Stimulated activated CD8-positive, alpha-beta memory T cell treated with anti-CD3 and anti-CD28 coated beads, Interleukin-15, amount 100 ng/mL, for 48 hours (primary cell): ENCODE measurements around the gene CORO1A.
"Not testable (repeated sequence)": the region's sequence is repeated elsewhere in the genome, so short reads cannot be mapped to it uniquely, and the experiment has no call there.

Experiments used
- DNase-seq, 2 donors: peaks; one replicate each; pipeline ENCODE4 v3.0.0-alpha.2; 2020; ENCODE audit warnings: low read depth in 2 of 2

CORO1A gene

GRCh38 chr16:30183233-30184095 is at the start of gene CORO1A:
CORO1A (plus strand) TSS chr16:30183602; CDS start chr16:30185210, 1,608 bp downstream.
- DNase-seq, result peak; percentile 83 to 85

GRCh38 chr16:30136971-30137605 is 46.3 kb upstream of the CORO1A start:
- DNase-seq, result no peak

DNA sequence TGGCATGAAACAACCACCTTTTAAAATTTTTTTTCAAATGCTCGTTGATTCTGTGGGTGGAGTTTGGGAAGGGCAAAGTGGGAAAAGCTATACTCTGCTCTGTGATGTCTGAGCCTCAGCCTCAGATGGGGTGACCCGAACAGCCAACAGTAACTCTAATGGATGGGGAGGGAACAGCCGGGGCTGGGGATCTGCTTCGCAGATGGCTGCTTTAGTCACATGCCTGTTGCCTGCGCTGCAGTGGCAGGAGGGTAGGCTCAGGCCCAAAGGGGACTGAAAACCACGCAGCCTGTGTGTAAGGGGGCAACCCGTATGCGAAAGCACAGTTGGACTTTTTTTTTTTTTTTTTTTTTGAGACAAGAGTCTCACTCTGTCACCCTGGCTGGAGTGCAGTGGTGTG is 45.5 kb upstream of the CORO1A start:
- DNase-seq, result no peak

GRCh38 chr16:30139583-30140481 is 43.6 kb upstream of the CORO1A start:
- DNase-seq, result no peak

DNA sequence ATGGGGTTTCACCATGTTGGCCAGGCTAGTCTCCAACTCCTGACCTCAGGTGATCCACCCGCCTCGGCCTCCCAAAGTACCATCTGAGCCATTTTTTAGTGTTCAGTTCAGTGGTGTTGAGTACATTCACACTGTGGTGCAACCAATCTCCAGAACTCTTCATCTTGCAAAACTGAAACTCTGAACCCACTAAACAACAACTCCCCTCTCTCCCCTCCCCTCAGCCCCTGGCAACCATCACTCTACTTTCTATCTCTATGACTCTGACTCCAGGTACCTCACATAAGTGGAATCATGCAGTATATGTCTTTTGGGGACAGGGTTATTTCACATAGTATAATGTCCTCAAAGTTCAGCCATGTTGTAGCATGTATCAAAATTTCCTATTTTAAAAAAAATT is 41.7 kb upstream of the CORO1A start:
- DNase-seq, result no peak

DNA sequence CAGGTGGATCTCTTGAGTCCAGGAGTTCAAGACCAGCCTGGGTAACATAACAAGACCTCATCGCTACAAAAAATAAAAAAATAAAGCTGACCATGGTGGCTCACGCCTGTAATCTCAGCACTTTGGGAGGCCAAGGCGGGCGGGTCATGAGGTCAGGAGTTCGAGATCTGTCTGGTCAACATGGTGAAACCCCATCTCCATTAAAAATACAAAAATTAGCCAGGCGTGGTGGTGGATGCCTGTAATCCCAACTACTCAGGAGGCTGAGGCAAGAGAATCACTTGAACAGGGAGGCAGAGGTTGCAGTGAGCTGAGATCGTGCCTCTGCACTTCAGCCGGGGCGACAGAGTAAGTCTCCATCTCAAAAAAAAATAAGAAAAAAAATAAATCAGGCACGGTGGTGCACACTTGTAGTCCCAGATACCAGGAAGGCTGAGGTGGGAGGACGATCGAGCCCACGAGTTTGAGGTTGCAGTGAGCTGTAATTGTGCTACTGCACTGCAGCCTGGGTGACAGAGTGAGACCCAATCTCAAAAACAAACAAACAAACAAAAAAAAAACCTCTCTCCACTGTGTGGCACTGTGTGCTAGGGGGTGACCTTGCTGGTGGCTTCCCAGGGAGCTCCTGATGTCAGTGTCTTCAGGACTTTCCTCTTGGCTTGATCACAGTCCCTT is 40.6 kb upstream of the CORO1A start:
- DNase-seq, result no peak

DNA sequence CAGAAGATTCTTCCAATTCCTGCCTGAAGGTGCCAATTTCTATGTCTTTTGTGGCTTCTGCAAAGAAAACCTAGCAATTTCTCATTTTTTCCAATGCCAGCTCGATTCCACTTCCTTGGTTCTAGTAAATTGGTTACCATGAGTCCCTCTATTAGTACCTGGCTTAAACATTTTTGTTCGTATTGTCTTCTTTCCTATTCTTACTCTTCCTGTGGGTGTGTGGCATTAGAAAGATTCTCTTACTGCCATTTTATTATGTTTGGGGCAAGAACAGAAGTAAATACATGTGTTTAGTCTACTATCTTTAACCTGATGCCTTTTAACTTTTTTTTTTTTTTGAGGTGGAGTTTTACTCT is 40.1 kb upstream of the CORO1A start:
- no peak for DNase-seq

- no peak for DNase-seq
Observed at GRCh38 chr16:30144017-30144416, 39.4 kb upstream of the CORO1A start.

- DNase-seq, result no peak
Observed at GRCh38 chr16:30144917-30145316, 38.5 kb upstream of the CORO1A start.

DNA sequence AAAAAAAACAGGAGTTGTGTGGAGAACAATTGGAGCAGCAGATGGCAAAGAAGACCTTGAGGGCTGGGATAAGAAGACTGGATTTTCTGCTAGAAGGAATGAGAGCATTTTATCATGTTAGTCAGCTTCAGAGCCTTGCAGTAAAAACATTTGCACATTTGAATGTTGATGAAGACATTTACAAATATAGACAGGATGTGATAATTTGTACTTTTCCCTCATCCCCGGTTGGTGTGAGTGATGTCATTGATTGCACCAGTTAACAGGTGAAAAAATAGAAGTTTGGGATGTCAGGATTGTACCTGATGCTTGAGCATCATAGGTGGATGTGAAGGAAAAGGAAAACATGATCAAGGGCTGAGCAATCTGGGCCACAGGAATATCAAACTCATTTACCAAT is 37.7 kb upstream of the CORO1A start:
- no peak for DNase-seq

GRCh38 chr16:30147843-30148510 is 35.4 kb upstream of the CORO1A start:
- no peak for DNase-seq

DNA sequence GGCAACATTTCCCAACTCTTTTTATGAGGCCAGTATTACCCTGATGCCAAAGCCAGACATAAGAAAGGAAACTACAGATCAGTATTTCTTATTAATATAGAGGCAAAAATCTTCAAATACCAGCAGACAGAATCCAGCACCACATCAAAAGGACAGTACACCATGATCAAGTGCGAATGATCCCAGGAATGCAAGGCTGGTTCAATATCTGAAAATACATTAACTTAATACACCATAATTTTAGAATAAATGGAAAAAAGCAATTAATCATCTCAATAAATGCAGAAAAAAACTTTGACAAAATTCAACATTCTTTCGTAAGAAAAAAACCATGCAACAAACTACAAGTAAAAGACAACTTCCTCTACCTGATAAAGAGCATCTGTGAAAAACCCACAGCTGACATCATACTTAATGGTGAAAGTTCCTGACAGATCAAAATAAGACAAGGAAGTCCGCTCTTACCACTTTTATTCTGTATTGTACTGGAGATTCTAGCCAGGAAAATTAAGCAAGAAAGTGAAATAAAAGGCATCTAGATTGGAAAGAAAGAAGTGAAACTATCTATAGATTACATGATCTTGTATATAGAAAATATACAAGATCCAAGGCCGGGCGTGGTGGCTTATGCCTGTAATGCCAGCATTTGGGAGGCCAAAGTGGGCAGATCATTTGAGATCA is 34.0 kb upstream of the CORO1A start:
- no peak for DNase-seq

GRCh38 chr16:30151091-30151490 is 32.3 kb upstream of the CORO1A start:
- DNase-seq, result no peak

DNA sequence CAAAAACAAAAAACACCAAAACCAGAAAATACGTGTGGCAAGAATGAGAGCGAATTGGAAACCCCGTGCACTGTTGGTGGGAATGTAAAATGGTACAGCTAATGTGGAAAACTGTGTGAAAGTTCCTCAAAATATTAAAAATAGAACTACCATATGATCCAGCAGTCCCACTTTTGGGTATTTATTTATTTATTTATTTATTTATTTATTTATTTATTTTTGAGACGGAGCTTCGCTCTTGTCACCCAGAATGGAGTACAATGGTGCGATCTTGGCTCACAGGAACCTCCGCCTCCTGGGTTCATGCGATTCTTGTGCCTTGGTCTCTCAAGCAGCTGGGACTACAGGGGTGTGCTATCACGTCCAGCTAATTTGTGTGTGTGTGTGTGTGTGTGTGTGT is 30.9 kb upstream of the CORO1A start:
- no peak for DNase-seq

DNA sequence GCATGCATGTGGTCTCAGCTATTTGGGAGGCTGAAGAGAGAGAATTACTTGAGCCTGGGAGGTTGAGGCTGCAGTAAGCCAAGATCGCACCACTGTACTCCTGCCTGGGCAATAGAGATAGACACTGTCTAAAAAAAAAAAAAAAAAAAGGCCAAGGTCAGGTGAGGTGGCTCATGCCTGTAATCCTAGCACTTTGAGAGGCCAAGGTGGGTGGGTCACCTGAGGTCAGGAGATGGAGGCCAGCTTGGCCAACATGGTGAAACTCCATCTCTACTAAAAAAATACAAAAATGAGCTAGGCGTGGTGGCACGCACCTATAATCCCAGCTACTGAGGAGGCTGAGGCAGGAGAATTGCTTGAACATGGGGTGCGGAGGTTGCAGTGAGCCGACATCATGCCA is 28.2 kb upstream of the CORO1A start:
- DNase-seq, result no peak

- DNase-seq, result no peak
Observed at GRCh38 chr16:30157214-30157613, 26.2 kb upstream of the CORO1A start.

- no peak for DNase-seq
Observed at GRCh38 chr16:30163538-30163937, 19.9 kb upstream of the CORO1A start.

DNA sequence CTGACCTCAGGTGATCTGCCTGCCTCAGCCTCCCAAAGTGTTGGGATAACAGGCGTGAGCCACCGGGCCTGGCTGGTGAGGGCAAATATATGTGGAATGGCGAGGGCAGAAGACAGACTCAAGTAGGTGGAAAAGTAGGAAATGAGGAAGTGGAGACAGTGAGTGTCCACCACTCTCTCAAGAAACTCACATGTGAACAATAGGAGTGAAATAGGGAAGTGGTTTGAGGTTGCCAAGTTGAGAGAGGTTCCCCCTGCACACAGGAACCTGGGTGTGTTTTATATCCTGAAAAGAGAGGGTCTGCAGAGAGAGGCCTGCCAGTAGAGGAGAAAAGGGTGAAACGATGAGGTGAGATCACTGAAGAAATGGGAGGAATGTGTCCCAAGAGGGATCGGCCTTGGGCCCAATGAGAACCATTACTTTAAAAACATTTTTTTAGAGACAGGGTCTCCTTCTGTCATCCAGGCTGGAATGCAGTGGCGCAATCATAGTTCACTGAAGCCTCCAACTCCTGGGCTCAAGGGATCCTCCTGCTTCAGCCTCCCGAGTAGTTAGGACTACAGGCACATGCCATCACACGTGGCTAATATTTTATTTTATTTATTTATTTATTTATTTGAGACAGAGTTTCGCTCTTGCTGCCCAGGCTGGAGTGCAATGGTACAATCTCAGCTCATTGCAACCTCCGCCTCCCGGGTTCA is 17.1 kb upstream of the CORO1A start:
- DNase-seq, result no peak

DNA sequence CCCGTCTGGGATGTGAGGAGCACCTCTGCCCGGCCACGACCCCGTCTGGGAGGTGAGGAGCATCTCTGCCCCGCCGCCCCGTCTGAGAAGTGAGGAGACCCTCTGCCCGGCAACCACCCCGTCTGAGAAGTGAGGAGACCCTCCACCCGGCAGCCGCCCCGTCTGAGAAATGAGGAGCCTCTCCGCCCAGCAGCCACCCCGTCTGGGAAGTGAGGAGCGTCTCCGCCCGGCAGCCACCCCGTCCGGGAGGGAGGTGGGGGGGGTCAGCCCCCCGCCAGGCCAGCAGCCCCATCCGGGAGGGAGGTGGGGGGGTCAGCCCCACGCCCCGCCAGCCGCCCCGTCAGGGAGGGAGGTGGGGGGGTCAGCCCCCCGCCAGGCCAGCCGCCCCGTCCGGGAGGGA is 14.7 kb upstream of the CORO1A start:
- DNase-seq, result not testable (repeated sequence)

DNA sequence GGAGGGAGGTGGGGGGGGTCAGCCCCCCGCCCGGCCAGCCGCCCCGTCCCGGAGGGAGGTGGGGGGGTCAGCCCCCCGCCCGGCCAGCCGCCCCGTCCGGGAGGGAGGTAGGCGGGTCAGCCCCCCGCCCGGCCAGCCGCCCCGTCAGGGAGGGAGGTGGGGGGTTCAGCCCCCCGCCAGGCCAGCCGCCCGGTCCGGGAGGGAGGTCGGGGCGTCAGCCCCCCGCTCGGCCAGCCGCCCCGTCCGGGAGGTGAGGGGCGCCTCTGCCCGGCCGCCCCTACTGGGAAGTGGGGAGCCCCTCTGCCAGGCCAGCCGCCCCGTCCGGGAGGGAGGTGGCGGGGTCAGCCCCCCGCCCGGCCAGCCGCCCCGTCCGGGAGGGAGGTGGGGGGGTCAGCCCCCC is 14.0 kb upstream of the CORO1A start:
- not testable (repeated sequence) for DNase-seq
